Measurements from ENCODE around the gene ATG4D. TPM values are rescaled to one million over a fixed set of nuclear protein-coding genes. Genes with fewer than 3 reads are reported as not detected.
A peak's percentile ranks its signal among the peaks of the same experiment; 100 is the strongest.

The ATG4D gene
- total RNA-seq, 4 donors from 2014 or later: 46.5 to 59.3 (median 51.4) TPM

- no peak overlapping the region for H3K4me3 ChIP-seq
- TF ChIP-seq CTCF (IDR thresholded peaks at IDR 0.05): no peak
- no peak for TF ChIP-seq POLR2A (IDR thresholded peaks at IDR 0.05)
- peaks cover 7 to 58% (median 13%) of the 10 kb centered on the region in 3 donors for H3K4me1 ChIP-seq
- H3K36me3 ChIP-seq: peaks cover 0 to under 1% (median 0%) of the 10 kb centered on the region in 3 donors
- intact Hi-C loops (cut with DNase I): no loop called here
- WGBS, 2 donors: 86 to 95% methylated on average over 15 to 16 of the region's 16 CpGs
- DNase-seq: no peak
- no peak overlapping the region for H3K27ac ChIP-seq
- H3K27me3 ChIP-seq: peaks cover 0 to 44% (median 0%) of the 10 kb centered on the region in 4 donors
- H3K9me3 ChIP-seq: no peaks in the 10 kb centered on the region
Observed at GRCh38 chr19:10508036-10508435, 35.7 kb upstream of the ATG4D start.

- intact Hi-C loops (cut with DNase I): no loop called here
- whole genome bisulfite sequencing, 2 donors: 31 to 57% methylated on average over 3 of the region's 3 CpGs
- H3K27me3 ChIP-seq: peaks cover 0 to 51% (median 0%) of the 10 kb centered on the region in 4 donors
- no peak for TF ChIP-seq CTCF (IDR thresholded peaks at IDR 0.05)
- TF ChIP-seq POLR2A (IDR thresholded peaks at IDR 0.05): no peak
- H3K36me3 ChIP-seq: peaks cover 0 to 7% (median 0%) of the 10 kb centered on the region in 3 donors
- no peak overlapping the region for H3K27ac ChIP-seq
- DNase-seq: no peak
- no peak overlapping the region for H3K4me3 ChIP-seq
- H3K4me1 ChIP-seq: peaks cover 7 to 60% (median 13%) of the 10 kb centered on the region in 3 donors
- no peaks in the 10 kb centered on the region for H3K9me3 ChIP-seq
Observed at GRCh38 chr19:10508707-10509106, 35.0 kb upstream of the ATG4D start.

GRCh38 chr19:10510301-10510802 is 33.4 kb upstream of the ATG4D start:
- DNase-seq: no peak

GRCh38 chr19:10513223-10513622 is 30.5 kb upstream of the ATG4D start:
- Histone ChIP-seq H3K27me3 (peaks cover 0 to 92% (median 8%) of the 10 kb centered on the region in 4 donors), H3K9me3 (no peaks in the 10 kb centered on the region), H3K27ac (no peak overlapping the region), H3K36me3 (peaks cover 0 to 19% (median 3%) of the 10 kb centered on the region in 3 donors), H3K4me1 (peaks cover 30 to 93% (median 31%) of the 10 kb centered on the region in 3 donors), H3K4me3 (no peak overlapping the region)
- no peak for DNase-seq
- no peak for TF ChIP-seq POLR2A (IDR thresholded peaks at IDR 0.05)
- TF ChIP-seq CTCF (IDR thresholded peaks at IDR 0.05): no peak
- WGBS, 2 donors: 71 to 79% methylated on average over 7 of the region's 7 CpGs
- intact Hi-C loops (cut with DNase I): loop anchor here (5.0 kb wide), 1 partner anchor 39 kb away; no protein-coding TSS in a partner anchor

More at GRCh38 chr19:10510301-10510802, 33.4 kb upstream of the ATG4D start:
- Histone ChIP-seq H3K9me3 (no peaks in the 10 kb centered on the region), H3K36me3 (peaks cover 0 to 19% (median 3%) of the 10 kb centered on the region in 3 donors), H3K27me3 (peaks cover 0 to 68% (median 2%) of the 10 kb centered on the region in 4 donors), H3K4me3 (no peak overlapping the region), H3K27ac (peak overlapping the region; percentile 56 to 76 (median 68)), H3K4me1 (peaks cover 17 to 72% (median 18%) of the 10 kb centered on the region in 3 donors)
- TF ChIP-seq CTCF (IDR thresholded peaks at IDR 0.05) (peak in 5 of 6 experiments; percentile 29 to 59 (median 54)), POLR2A (IDR thresholded peaks at IDR 0.05) (no peak)
- WGBS, 2 donors: 4% methylated on average over 5 of the region's 15 CpGs; no CpG with 5 or more reads in 1 of the 2 donors
- intact Hi-C loops (cut with DNase I): loop anchor here (5.0 kb wide), 1 partner anchor 42 kb away; no protein-coding TSS in a partner anchor
